Measurements from ENCODE around the gene ADAMTS13. TPM values are rescaled to one million over a fixed set of nuclear protein-coding genes. Genes with fewer than 3 reads are reported as not detected.

ADAMTS13 gene
- total and polyA plus RNA-seq, 2 donors (not counting 1 experiment from before 2014, with no cell fraction given): 0.78 to 3.1 TPM

- TF ChIP-seq CTCF (conservative IDR thresholded peaks at IDR 0.05 in 1 of 2, IDR thresholded peaks at IDR 0.05 in 1 of 2; ENCODE audit: low read depth in 1 of 2, low read length in 2 of 2) (no peak), EZH2 (IDR thresholded peaks at IDR 0.05; ENCODE audit: low read length, missing control alignments) (no peak)
- H4K20me1 ChIP-seq (ENCODE audit: control insufficient read depth, extremely low read depth, insufficient read depth, low read length): no peaks in the 10 kb centered on the region
- no peak overlapping the region for H3K4me3 ChIP-seq (replicated peaks in 1 of 4; ENCODE audit: control extremely low read depth in 1 of 4, insufficient read depth in 1 of 4, low read depth in 3 of 4, low read length in 4 of 4)
- H3K9me3 ChIP-seq (ENCODE audit: control insufficient read depth, insufficient read depth, low read depth, low read length): no peaks in the 10 kb centered on the region
- H2AFZ ChIP-seq (ENCODE audit: low read length): no peak overlapping the region
- H3K9ac ChIP-seq (ENCODE audit: insufficient read depth, low read length): no peak overlapping the region
- H3K4me2 ChIP-seq (ENCODE audit: extremely low read depth, insufficient read depth, low read length): no peak overlapping the region
- no peak for DNase-seq (ENCODE audit: low read depth in 2 of 2)
- H3K27me3 ChIP-seq (ENCODE audit: control insufficient read depth, insufficient read depth, low read length): peaks cover 20% of the 10 kb centered on the region
- no peak overlapping the region for H3K27ac ChIP-seq (ENCODE audit: insufficient read depth, low read length)
- no peaks in the 10 kb centered on the region for H3K79me2 ChIP-seq (ENCODE audit: control insufficient read depth, insufficient read depth, low read length)
- H3K4me1 ChIP-seq (ENCODE audit: control insufficient read depth, extremely low read depth, insufficient read depth, low read length): peaks cover 11% of the 10 kb centered on the region
- no peaks in the 10 kb centered on the region for H3K36me3 ChIP-seq (ENCODE audit: control insufficient read depth, insufficient read depth, low read length)
These were observed 79.9 kb downstream of the ADAMTS13 start for GRCh38 chr9:133502112-133502511.

GRCh38 chr9:133505186-133505830 is 83.1 kb downstream of the ADAMTS13 start:
- Histone ChIP-seq H3K79me2 (ENCODE audit: control insufficient read depth, insufficient read depth, low read length) (no peaks in the 10 kb centered on the region), H3K36me3 (ENCODE audit: control insufficient read depth, insufficient read depth, low read length) (no peaks in the 10 kb centered on the region), H2AFZ (ENCODE audit: low read length) (no peak overlapping the region), H3K27me3 (ENCODE audit: control insufficient read depth, insufficient read depth, low read length) (no peaks in the 10 kb centered on the region), H3K4me2 (ENCODE audit: extremely low read depth, insufficient read depth, low read length) (peak overlapping the region; percentile 51), H3K4me3 (replicated peaks in 1 of 4; ENCODE audit: control extremely low read depth in 1 of 4, insufficient read depth in 1 of 4, low read depth in 3 of 4, low read length in 4 of 4) (no peak overlapping the region), H3K4me1 (ENCODE audit: control insufficient read depth, extremely low read depth, insufficient read depth, low read length) (peaks cover 11% of the 10 kb centered on the region), H3K9me3 (ENCODE audit: control insufficient read depth, insufficient read depth, low read depth, low read length) (no peaks in the 10 kb centered on the region), H3K27ac (ENCODE audit: insufficient read depth, low read length) (peak overlapping the region; percentile 79), H3K9ac (ENCODE audit: insufficient read depth, low read length) (no peak overlapping the region), H4K20me1 (ENCODE audit: control insufficient read depth, extremely low read depth, insufficient read depth, low read length) (no peaks in the 10 kb centered on the region)
- TF ChIP-seq CTCF (conservative IDR thresholded peaks at IDR 0.05 in 1 of 2, IDR thresholded peaks at IDR 0.05 in 1 of 2; ENCODE audit: low read depth in 1 of 2, low read length in 2 of 2) (no peak), EZH2 (IDR thresholded peaks at IDR 0.05; ENCODE audit: low read length, missing control alignments) (no peak)
- peak in 1 of 2 donors; percentile 48 for DNase-seq (ENCODE audit: low read depth in 2 of 2)

- peak; percentile 41 to 44 for DNase-seq (ENCODE audit: low read depth in 2 of 2)
- Histone ChIP-seq H3K36me3 (ENCODE audit: control insufficient read depth, insufficient read depth, low read length) (no peaks in the 10 kb centered on the region), H3K9ac (ENCODE audit: insufficient read depth, low read length) (no peak overlapping the region), H3K4me3 (replicated peaks in 1 of 4; ENCODE audit: control extremely low read depth in 1 of 4, insufficient read depth in 1 of 4, low read depth in 3 of 4, low read length in 4 of 4) (no peak overlapping the region), H3K27ac (ENCODE audit: insufficient read depth, low read length) (peak overlapping the region; percentile 79), H3K79me2 (ENCODE audit: control insufficient read depth, insufficient read depth, low read length) (no peaks in the 10 kb centered on the region), H4K20me1 (ENCODE audit: control insufficient read depth, extremely low read depth, insufficient read depth, low read length) (no peaks in the 10 kb centered on the region), H3K4me1 (ENCODE audit: control insufficient read depth, extremely low read depth, insufficient read depth, low read length) (peaks cover 11% of the 10 kb centered on the region), H2AFZ (ENCODE audit: low read length) (no peak overlapping the region), H3K27me3 (ENCODE audit: control insufficient read depth, insufficient read depth, low read length) (no peaks in the 10 kb centered on the region), H3K4me2 (ENCODE audit: extremely low read depth, insufficient read depth, low read length) (peak overlapping the region; percentile 51), H3K9me3 (ENCODE audit: control insufficient read depth, insufficient read depth, low read depth, low read length) (no peaks in the 10 kb centered on the region)
- TF ChIP-seq EZH2 (IDR thresholded peaks at IDR 0.05; ENCODE audit: low read length, missing control alignments): no peak
- TF ChIP-seq CTCF (conservative IDR thresholded peaks at IDR 0.05 in 1 of 2, IDR thresholded peaks at IDR 0.05 in 1 of 2; ENCODE audit: low read depth in 1 of 2, low read length in 2 of 2): no peak
These were observed 83.9 kb downstream of the ADAMTS13 start for GRCh38 chr9:133505901-133506652.
